ENCODE measurements around the gene CHP1. TPM values are rescaled to one million over a fixed set of nuclear protein-coding genes. Genes with fewer than 3 reads are reported as not detected.
"Not testable (repeated sequence)": the region's sequence is repeated elsewhere in the genome, so short reads cannot be mapped to it uniquely, and the experiment has no call there.

CHP1 gene
- polyA plus RNA-seq (ENCODE audit: insufficient read length), result 59.2 TPM

- DNase-seq, result peak; percentile 99
Observed at GRCh38 chr15:41230650-41231421, at the start of gene CHP1, which contains the start of gene EXD1. TSS of gene CHP1 (plus strand) at chr15:41231268. CDS start at chr15:41231383, 115 bp downstream. TSS of gene EXD1 (minus strand) at chr15:41230757. CDS start at chr15:41226575, 4,182 bp downstream.

DNA sequence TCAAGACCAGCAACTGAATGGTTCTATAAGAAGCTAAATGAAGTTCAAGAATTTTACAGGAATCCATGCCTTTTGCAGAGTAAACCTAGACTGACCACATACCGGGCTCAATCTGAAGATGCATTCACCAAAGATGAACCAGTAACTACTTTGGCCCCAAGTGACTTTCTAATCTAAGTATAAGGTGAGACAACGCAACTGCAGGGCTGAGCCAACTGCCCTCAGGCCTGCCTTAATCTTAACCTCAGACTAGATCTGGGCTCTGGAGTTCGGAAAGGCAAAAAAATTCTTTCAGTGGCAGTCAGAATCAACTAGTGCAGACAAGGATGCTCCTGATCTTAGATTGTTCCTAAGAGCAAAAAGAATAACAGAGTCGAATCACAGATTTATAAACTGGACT lies 48.8 kb upstream of the CHP1 start:
- DNase-seq, result no peak

DNA sequence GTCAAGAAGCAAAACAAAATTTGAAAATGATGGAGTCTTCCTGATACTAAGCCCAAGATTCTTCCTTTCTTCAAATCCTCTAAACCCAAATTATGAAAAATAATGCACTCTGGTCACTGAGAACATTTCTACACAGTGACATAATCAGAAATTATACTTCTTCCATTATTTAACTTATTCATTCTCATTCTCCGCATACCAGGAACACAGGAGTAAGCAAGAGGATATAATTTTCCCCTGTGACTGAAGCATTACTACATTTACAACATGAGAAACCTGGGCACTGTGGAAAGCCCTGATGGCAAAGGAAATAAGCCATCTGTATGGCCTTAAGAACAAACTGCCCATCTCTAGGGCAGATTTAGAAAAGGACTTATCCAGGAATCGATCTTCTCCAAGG lies 47.5 kb upstream of the CHP1 start:
- no peak for DNase-seq

DNA sequence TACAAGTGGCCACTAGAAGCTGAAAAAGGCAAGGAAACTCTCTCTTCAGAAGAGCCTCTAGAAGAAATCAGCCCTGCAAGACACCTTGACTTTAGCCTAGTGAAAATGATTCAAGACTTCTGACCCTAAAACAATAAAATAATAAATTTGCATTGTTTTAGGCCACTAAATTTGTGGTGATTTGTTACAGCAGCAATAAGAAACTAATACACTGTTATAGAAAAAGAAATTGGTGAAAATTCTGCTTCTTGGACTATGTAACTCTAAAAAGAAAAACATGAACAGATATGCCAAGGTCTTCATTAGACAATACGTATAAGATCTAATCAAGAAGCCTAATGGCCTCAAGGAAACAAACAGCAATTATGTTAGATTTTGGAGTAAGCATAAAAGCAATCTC lies 36.6 kb upstream of the CHP1 start:
- DNase-seq, result no peak

DNA sequence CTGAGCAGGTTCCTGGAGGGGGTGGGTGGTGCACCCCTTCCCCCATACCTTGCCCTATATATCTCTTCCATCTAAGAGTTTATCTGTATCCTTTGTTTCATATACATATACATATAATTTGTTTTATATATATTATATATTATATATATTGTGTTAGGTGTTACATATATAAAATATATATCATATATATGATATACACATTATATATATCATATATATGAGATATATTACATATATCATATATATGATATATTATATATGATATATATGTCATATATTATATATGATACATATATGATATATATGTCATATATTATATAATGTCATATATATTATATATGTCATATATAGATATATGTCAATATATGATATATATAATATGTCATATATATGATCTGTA lies 31.6 kb upstream of the CHP1 start:
- DNase-seq, result no peak

DNA sequence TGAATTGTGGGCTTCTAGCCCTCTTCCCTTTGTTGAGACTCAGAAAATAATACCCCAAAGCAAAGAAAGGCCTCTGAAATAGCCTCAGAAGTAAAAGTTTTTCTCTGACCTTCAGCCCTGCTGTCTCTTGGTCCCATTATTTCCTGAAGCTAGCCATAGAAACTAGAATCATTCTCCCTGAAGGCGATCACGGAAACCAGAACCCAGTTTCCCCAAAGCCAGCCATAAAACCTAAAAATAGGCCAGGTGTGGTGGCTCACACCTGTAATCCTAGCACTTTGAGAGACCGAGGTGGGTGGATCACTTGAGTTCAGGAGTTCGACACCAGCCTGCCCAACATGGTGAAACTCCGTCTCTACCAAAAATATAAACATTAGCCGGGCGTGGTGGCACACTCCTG lies 27.7 kb upstream of the CHP1 start:
- DNase-seq, result no peak

GRCh38 chr15:41205315-41205714 lies 25.8 kb upstream of the CHP1 start:
- DNase-seq, result no peak

GRCh38 chr15:41207687-41208448 lies 23.2 kb upstream of the CHP1 start:
- no peak for DNase-seq

DNA sequence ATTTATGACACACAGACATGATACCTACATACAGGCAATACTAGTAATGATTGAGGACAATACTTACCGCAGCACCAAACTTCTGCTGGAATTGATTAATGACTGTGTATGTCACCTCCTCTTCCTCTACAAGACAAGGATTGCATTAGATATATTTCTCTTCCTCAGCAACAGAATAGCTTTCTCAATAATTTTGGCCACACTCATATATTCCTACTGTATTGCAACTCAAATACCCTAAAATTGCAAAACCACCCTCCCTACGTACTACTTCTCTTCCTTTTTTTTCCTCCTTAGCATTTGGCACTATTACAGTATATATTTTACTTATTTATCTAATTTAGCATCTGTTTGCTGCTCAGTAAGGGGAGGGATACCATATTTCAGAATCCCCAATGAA lies 15.4 kb upstream of the CHP1 start:
- DNase-seq, result no peak

DNA sequence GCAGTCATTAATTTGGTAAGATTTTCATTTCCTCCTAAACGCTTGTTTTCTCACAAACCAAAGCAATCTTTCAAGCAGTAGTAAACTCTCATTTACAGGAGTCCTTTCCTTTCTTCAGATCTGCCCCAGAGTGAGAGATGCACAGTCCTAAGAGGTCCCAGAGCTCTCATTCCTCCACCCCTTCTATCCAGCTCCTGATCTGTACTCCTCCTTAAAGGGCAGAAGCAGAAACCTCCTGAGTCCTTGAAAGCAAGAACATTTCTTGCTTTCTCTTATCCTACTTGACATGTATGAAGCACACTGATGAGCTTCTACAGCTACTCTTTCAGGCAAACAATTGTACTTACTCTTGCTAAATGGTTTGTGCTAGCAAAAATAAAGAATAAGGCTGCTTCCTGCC lies 12.2 kb upstream of the CHP1 start:
- DNase-seq, result no peak

- DNase-seq, result no peak
Observed at GRCh38 chr15:41219381-41219780, 11.7 kb upstream of the CHP1 start.

DNA sequence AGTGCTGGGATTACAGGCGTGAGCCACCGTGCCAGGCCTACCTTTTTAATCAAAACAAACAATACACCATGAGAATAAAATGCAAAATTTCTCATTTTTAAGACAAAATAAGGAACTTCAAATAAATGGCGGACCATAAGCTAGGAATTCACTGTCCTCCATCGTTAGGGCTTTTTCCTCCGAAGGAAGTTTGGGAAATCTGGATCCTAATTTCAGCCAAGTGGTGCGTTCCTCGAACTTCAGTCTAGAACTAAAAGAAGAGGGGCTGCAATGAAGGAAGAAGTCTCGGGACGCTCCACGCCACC lies 771 bp upstream of the CHP1 start:
- no peak for DNase-seq

DNA sequence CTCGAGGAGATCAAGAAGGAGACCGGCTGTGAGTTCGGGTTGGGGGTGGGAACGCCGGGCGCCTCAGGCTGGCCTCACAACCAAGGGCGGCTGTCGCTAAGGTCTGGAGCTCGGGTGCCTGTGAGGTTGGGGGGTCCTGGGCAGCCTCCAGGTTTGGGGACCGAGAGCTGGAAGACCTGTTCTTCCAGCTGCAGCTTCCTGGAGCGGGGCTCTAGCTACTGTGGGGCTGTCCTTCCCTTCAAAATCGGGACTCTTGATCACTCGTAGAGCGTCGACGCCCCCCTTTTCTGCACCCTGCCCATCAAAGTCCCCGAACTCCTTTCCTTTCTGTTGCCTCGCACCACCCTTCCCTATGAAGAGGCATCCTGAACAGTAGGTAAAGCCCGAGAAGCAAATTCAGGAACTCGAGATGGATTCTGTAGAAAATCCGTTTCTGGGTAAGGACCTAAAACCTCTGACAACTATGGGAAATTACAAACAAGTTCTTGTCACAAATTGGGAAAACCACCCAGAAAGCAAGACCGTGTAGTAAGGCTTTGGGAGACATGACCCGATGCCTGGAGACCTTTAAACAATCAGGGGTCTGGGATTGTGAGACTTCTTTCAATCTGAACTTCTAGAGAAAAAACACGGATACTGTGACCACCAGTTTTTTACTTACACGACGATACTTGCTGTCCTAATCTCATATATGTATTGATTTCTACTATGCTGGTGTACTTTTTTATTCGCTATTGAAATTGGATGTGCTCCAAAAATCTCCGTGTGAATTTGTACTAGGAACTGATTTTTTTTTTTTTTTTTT lies 556 bp downstream of the CHP1 start:
- DNase-seq, result peak; percentile 4

- peak; percentile 3 for DNase-seq
Observed at GRCh38 chr15:41233367-41233771, 2.3 kb downstream of the CHP1 start.

GRCh38 chr15:41235228-41235627 lies 4.2 kb downstream of the CHP1 start:
- DNase-seq, result not testable (repeated sequence)

- no peak for DNase-seq
Observed at GRCh38 chr15:41235929-41236328, 4.9 kb downstream of the CHP1 start.

- no peak for DNase-seq
Observed at GRCh38 chr15:41238100-41238499, 7.0 kb downstream of the CHP1 start.

DNA sequence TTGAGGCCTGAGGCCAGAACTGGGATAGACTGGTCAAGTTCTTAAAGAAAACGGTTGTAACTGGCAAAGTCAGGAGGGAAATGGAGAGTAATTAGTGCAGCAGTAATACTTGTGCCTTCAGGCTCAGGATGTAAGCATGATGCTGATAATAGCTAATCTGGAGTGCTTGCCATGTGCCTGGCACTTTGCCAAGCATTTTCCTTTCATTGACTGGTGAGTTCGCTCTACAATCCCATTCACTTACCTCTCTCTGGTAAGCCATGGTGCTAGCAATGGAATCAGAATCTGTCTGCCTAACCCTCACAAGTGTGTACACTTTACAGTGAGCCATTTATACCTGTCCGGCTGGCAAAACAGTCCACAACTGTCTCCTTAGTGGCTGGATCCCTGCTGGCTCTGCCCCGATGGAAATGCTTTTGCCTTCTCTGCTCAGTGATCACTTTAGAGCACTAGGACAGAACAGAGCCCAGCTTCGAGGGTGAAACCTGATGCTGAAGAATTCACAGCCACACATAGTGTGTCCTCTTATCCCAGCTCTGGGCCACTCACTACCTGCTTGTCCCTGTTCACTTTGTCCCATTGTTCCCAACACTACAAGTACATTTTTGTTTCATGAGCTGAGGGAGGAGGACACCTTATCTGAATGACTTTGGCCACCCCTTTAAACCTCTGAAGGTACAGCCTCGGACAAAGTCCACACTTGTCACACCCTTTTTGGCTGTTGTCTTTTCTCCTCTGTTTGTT lies 10.3 kb downstream of the CHP1 start:
- DNase-seq, result no peak

DNA sequence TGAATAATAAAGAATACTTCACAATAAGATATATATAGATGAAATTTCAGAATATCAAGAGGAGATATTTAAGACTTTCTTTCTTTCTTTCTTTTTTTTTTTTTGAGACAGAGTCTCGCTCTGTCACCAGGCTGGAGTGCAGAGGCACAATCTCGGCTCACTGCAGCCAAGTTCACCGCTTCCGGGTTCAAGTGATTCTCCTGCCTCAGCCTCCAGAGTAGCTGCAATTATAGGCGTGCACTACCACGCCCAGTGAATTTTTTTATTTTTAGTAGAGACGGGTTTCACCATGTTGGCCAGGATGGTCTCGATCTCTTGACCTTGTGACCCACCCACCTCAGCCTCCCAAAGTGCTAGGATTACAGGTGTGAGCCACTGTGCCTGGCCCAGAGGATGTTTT lies 19.7 kb downstream of the CHP1 start:
- DNase-seq, result not testable (repeated sequence)

- no peak for DNase-seq
Observed at GRCh38 chr15:41251411-41251810, 20.3 kb downstream of the CHP1 start.

DNA sequence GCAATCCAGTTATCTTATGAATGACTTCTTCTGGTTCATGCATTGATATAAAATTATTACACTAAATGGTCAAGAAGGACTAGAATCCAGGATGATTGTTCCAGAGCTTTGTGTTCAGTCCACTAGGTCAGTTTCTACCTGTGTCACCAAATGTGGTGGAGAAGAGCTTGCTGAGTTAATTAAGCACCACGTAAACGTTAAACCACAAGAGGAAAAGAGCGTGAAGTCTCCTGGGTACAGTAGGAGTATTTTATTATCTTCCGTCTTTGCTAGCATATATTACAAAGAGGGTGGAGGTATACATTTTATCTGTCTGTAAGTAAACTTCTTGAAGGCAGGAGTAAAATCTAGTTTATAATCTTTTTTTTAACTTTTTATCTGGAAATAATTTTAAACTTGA lies 23.5 kb downstream of the CHP1 start:
- DNase-seq, result no peak

DNA sequence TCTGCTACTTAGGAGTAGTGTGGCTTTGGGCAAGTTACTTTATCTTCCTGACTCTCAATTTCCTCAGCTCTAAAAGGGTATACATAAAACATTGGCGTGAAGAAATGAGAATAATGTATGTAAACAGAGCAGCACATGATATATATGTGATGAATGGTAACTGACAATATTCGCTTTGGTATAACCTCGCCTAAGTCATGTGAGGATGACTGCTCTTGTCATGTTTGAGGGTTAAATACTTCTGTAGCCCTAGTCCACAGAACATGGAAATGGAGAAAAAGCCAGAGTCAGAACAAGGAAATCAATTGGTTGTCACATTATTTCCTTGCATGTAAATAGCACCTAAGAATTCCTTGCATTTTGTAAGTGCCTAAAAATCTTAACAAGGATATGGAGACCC lies 25.0 kb downstream of the CHP1 start:
- no peak for DNase-seq

All from hindlimb muscle (tissue), 1 donor.